IMR-90 (cell line): ENCODE measurements around the gene RAET1G. TPM values are rescaled to one million over a fixed set of nuclear protein-coding genes. Genes with fewer than 3 reads are reported as not detected.

Experiments used
- ATAC-seq: fragments of 200-7000 bp; cut with Tn5 transposase; 2 replicates; pipeline ENCODE4 v1.9.1; 2020; ENCODE audit warnings: low read depth, mild to moderate bottlenecking, moderate library complexity
- BruUV-seq: library from RNA; stranded (reverse); fragments of 400-500 nt; replicated peaks from 2 replicates; lab custom pipeline; 2021; lab: Mats Ljungman, UMichigan
- CTCF ChIA-PET: fragments of 300-600 bp; formaldehyde crosslinking; extraction: SDS; loops from one replicate; lab custom pipeline; 2021; ENCODE audit warnings: antibody characterized with exemption; lab: Yijun Ruan, JAX
- POLR2A ChIA-PET: fragments of 300-600 bp; sonication (Branson Sonifier 250); formaldehyde crosslinking; loops from one replicate; lab custom pipeline; 2022; ENCODE audit warnings: antibody characterized with exemption; ENCODE audit not compliant: unreplicated experiment; lab: Charles Lee
- DNase-seq: peaks from one replicate; pipeline ENCODE4 v3.0.0; 2013
- H2AFZ ChIP-seq: replicated peaks from 2 replicates; pipeline ENCODE3; 2013; ENCODE audit warnings: low read length, mild to moderate bottlenecking; ENCODE audit not compliant: poor library complexity
- H2AK5ac ChIP-seq: 2 replicates; pipeline ENCODE4 v1.6.1; 2013; ENCODE audit warnings: low read depth, low read length, inconsistent platforms
- H2AK9ac ChIP-seq: replicated peaks from 2 replicates; pipeline ENCODE3; 2013; ENCODE audit warnings: mild to moderate bottlenecking, low read depth, low read length, moderate library complexity; ENCODE audit not compliant: poor library complexity
- H2BK120ac ChIP-seq: 2 replicates; pipeline ENCODE4 v1.6.1; 2013; ENCODE audit warnings: low read depth, low read length, inconsistent platforms
- H2BK15ac ChIP-seq: 3 replicates; pipeline ENCODE4 v1.6.1; 2013; ENCODE audit warnings: low read depth, low read length, inconsistent platforms
- H2BK20ac ChIP-seq: 2 replicates; pipeline ENCODE4 v1.6.1; 2013; ENCODE audit warnings: low read depth, mild to moderate bottlenecking, inconsistent platforms, low read length, moderate library complexity
- H2BK5ac ChIP-seq: 2 replicates; pipeline ENCODE4 v1.6.1; 2013; ENCODE audit warnings: mild to moderate bottlenecking, low read depth, low read length, inconsistent platforms; ENCODE audit not compliant: poor library complexity, severe bottlenecking
- H3K14ac ChIP-seq: replicated peaks from 2 replicates; pipeline ENCODE4 v1.6.1; 2013; ENCODE audit warnings: low read depth, low read length, inconsistent platforms
- H3K18ac ChIP-seq: 2 replicates; pipeline ENCODE4 v1.6.1; 2013; ENCODE audit warnings: low read depth, low read length, control low read depth
- H3K23ac ChIP-seq: 2 replicates; pipeline ENCODE4 v1.6.1; 2013; ENCODE audit warnings: low read depth, low read length, inconsistent platforms
- H3K27ac ChIP-seq: 2 replicates; pipeline ENCODE4 v1.5.1; 2013; ENCODE audit warnings: mild to moderate bottlenecking, control low read depth, low read length; ENCODE audit not compliant: insufficient read depth
- H3K27me3 ChIP-seq: 2 replicates; pipeline ENCODE4 v1.6.1; 2013; ENCODE audit warnings: low read length; ENCODE audit not compliant: control insufficient read depth, insufficient read depth
- H3K36me3 ChIP-seq: 2 replicates; pipeline ENCODE4 v1.6.1; 2013; ENCODE audit warnings: low read length, mixed read lengths; ENCODE audit not compliant: control insufficient read depth, insufficient read depth
- H3K4ac ChIP-seq: 2 replicates; pipeline ENCODE4 v1.6.1; 2013; ENCODE audit warnings: low read depth, low read length, inconsistent platforms
- H3K4me1 ChIP-seq: 2 replicates; pipeline ENCODE4 v1.6.1; 2013; ENCODE audit warnings: low read length, mixed read lengths; ENCODE audit not compliant: control insufficient read depth, insufficient read depth
- H3K4me2 ChIP-seq: 2 replicates; pipeline ENCODE4 v1.6.1; 2013; ENCODE audit warnings: low read depth, mild to moderate bottlenecking, control low read depth, low read length, moderate library complexity
- H3K4me3 ChIP-seq: 2 replicates; pipeline ENCODE4 v1.5.1; 2013; ENCODE audit warnings: low read depth, mild to moderate bottlenecking, control low read depth, low read length, moderate library complexity; ENCODE audit not compliant: insufficient read depth
- H3K56ac ChIP-seq: 2 replicates; pipeline ENCODE4 v1.6.1; 2013; ENCODE audit warnings: low read length, inconsistent platforms; ENCODE audit not compliant: insufficient read depth; ENCODE audit errors: extremely low read depth
- H3K79me1 ChIP-seq, 2 experiments: 2 replicates each; pipeline ENCODE4 v1.6.1; 2013; ENCODE audit warnings: low read length in 2 of 2, inconsistent platforms in 1 of 2, low read depth in 1 of 2
- H3K9ac ChIP-seq: 2 replicates; pipeline ENCODE4 v1.6.1; 2013; ENCODE audit warnings: low read depth, low read length, control low read depth
- H3K9me1 ChIP-seq: 2 replicates; pipeline ENCODE4 v1.6.1; 2013; ENCODE audit warnings: low read length, inconsistent platforms; ENCODE audit not compliant: insufficient read depth
- H3K9me3 ChIP-seq: 2 replicates; pipeline ENCODE4 v1.6.1; 2013; ENCODE audit warnings: low read length; ENCODE audit not compliant: control insufficient read depth, insufficient read depth
- H4K20me1 ChIP-seq: 2 replicates; pipeline ENCODE4 v1.6.1; 2013; ENCODE audit warnings: low read length, inconsistent platforms; ENCODE audit not compliant: insufficient read depth
- H4K5ac ChIP-seq: 2 replicates; pipeline ENCODE4 v1.6.1; 2013; ENCODE audit warnings: mild to moderate bottlenecking, low read depth, low read length, control low read depth
- H4K8ac ChIP-seq, 2 experiments: 2 replicates each; pipeline ENCODE4 v1.6.1; 2013; ENCODE audit warnings: low read depth in 2 of 2, low read length in 2 of 2, control low read depth in 1 of 2, inconsistent platforms in 1 of 2
- H4K91ac ChIP-seq: 2 replicates; pipeline ENCODE4 v1.6.1; 2013; ENCODE audit warnings: low read depth, low read length, inconsistent platforms; ENCODE audit not compliant: insufficient read depth
- RFX5 ChIP-seq: IDR thresholded peaks from 2 replicates; pipeline ENCODE4 v1.8.0; 2012; ENCODE audit warnings: low read depth, mild to moderate bottlenecking, low read length, moderate library complexity
- SMC3 ChIP-seq: fragments of 150-350 bp; IDR thresholded peaks from 2 replicates; pipeline ENCODE4 v1.6.1; 2016; ENCODE audit warnings: low read depth, mild to moderate bottlenecking, antibody characterized with exemption, low read length, moderate library complexity
- WGBS, 2 experiments: methylation state at CpG; one replicate each; pipeline versions ENCODE4 v1.1.5 to v1.1.7; 2013; ENCODE audit warnings: missing lambda C conversion rate in 2 of 2; ENCODE audit not compliant: insufficient read length in 1 of 2; ENCODE audit errors: extremely low coverage in 2 of 2; 5-methylcytosine and 5-hydroxymethylcytosine counted together
- dilution Hi-C: fragments of 300-500 bp; cut with HindIII; formaldehyde crosslinking; loops from one replicate; pipeline ENCODE4 v1.14.3; 2018; ENCODE audit warnings: low sequenced_read_pairs; ENCODE audit not compliant: unreplicated experiment
- in situ Hi-C: fragments of 300-500 bp; cut with MboI; formaldehyde crosslinking; loops from 3 replicates; pipeline ENCODE4 v1.14.3; 2019; ENCODE audit warnings: low sequenced_read_pairs, inconsistent platforms, mixed read lengths
- intact Hi-C: fragments of 100-400 bp; cut with micrococcal nuclease; formaldehyde crosslinking; loops from 2 replicates; pipeline ENCODE4 v1.10.0; 2022
- polyA plus RNA-seq, 3 experiments: library from polyadenylated mRNA; depleted of rRNA; stranded (reverse); fragments of >200 nt; gene quantifications; 2 replicates each; pipeline ENCODE4 v1.2.3, GENCODE V29; 2012; ENCODE audit warnings: low replicate concordance in 1 of 3
- total RNA-seq: library from RNA; depleted of rRNA; stranded (reverse); fragments of >200 nt; gene quantifications from 2 replicates; pipeline ENCODE4 v1.2.3, GENCODE V29; 2012

The RAET1G gene
- total and polyA plus RNA-seq, 2 of the 4 experiments (the other 2 are of a cell fraction), result 1.3 to 4.2 TPM

DNA sequence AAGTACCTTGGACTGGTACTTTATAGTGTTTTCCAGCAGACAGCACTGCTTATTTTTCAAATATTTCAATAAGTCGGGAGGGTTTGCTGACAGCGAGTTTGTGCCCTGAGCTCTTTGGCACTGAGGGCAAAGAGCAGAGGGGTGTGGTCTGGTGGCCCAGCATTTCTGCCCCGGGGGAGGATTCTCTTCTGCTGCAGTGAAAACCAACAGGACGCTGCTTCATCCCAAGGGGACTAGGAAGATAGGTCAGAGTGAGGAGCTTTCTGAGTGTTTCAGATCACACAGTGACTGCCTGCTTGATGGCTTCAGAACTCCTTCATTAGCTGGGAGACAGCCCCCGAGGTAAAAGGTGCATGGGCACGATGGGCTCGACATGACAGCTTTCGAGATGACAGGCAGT, 27.5 kb upstream of the RAET1G start:
- CTCF ChIA-PET, result no interaction called here
- H2AK5ac ChIP-seq, result no peak overlapping the region
- H2BK20ac ChIP-seq, result no peak overlapping the region
- no peak overlapping the region for H3K4me3 ChIP-seq
- BruUV-seq, result no TSS peak
- no peak for ATAC-seq
- H3K9me3 ChIP-seq, result no peaks in the 10 kb centered on the region
- no peak overlapping the region for H3K14ac ChIP-seq
- H3K36me3 ChIP-seq, result no peaks in the 10 kb centered on the region
- H2BK120ac ChIP-seq, result no peak overlapping the region
- H4K8ac ChIP-seq, result no peak overlapping the region
- dilution Hi-C loops (no loop called here), intact Hi-C loops (no loop called here), in situ Hi-C loops (no loop called here)
- no peak overlapping the region for H3K9ac ChIP-seq
- no peak overlapping the region for H3K23ac ChIP-seq
- H2AFZ ChIP-seq, result no peak overlapping the region
- H2BK5ac ChIP-seq, result no peak overlapping the region
- no peaks in the 10 kb centered on the region for H3K9me1 ChIP-seq
- no peak overlapping the region for H2AK9ac ChIP-seq
- DNase-seq, result no peak
- peaks cover 38% of the 10 kb centered on the region for H3K27me3 ChIP-seq
- no peaks in the 10 kb centered on the region for H3K4me1 ChIP-seq
- no peak overlapping the region for H3K4me2 ChIP-seq
- H4K91ac ChIP-seq, result no peak overlapping the region
- H4K20me1 ChIP-seq, result no peaks in the 10 kb centered on the region
- TF ChIP-seq RFX5 (no peak), SMC3 (no peak)
- no peak overlapping the region for H3K56ac ChIP-seq
- no peak overlapping the region for H4K5ac ChIP-seq
- no CpG with 5 or more reads among the region's 8 CpGs for WGBS, 2 experiments
- H3K18ac ChIP-seq, result no peak overlapping the region
- no peaks in the 10 kb centered on the region for H3K79me1 ChIP-seq
- H3K4ac ChIP-seq, result no peak overlapping the region
- POLR2A ChIA-PET, result no interaction called here
- no peak overlapping the region for H3K27ac ChIP-seq
- H2BK15ac ChIP-seq, result no peak overlapping the region
